Effector memory CD8-positive, alpha-beta T cell (primary cell): Measurements from ENCODE around the gene AFF3.

ENCODE experiments used
- ATAC-seq: fragments of 150-1000 bp; cut with Tn5 transposase; replicated peaks from 2 replicates; pipeline ENCODE4 v1.10.0; 2021; ENCODE audit warnings: mild to moderate bottlenecking, moderate library complexity
- DNase-seq, 3 experiments: peaks; one replicate each; pipeline ENCODE4 v3.0.0; 2021
- H3K27ac Mint-ChIP-seq, 2 donors: one replicate each; pipeline ENCODE4 v1.8.0; 2022; ENCODE audit warnings: mild to moderate bottlenecking in 2 of 2, mixed read lengths in 2 of 2, moderate library complexity in 2 of 2
- H3K27me3 Mint-ChIP-seq, 2 donors: one replicate each; pipeline ENCODE4 v1.8.0; 2022; ENCODE audit warnings: mixed read lengths in 2 of 2
- H3K36me3 Mint-ChIP-seq: one replicate; pipeline ENCODE4 v1.8.0; 2022; ENCODE audit warnings: mild to moderate bottlenecking, moderate library complexity, mixed read lengths; ENCODE audit not compliant: insufficient read depth
- H3K4me1 Mint-ChIP-seq, 2 donors: one replicate each; pipeline ENCODE4 v1.8.0; 2022; ENCODE audit warnings: low read depth in 2 of 2, mixed read lengths in 2 of 2
- H3K4me3 Mint-ChIP-seq, 2 donors: one replicate each; pipeline ENCODE4 v1.8.0; 2022; ENCODE audit warnings: mild to moderate bottlenecking in 2 of 2, mixed read lengths in 2 of 2, moderate library complexity in 2 of 2
- H3K9me3 Mint-ChIP-seq, 2 donors: one replicate each; pipeline ENCODE4 v1.8.0; 2022; ENCODE audit warnings: mixed read lengths in 2 of 2

Gene AFF3

DNA sequence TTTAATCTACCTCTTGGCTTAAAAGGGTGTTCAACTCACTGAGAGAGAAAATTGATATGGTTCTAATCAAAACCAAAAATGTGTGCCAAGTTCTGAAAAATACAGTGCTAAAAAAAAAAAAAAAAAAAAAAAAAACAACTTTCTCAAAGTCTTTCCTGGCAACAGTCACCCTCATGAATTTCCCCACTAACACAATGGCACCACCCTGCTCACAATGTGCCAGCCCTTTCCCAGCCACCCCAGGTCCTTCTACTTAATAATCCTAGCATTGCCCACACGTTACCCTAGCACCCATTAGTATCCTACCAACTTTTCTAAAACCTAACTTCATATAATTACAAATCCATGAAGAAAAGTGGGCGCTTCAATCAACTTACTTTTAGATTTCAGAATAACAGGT lies 106.4 kb downstream of the AFF3 start:
- Mint-ChIP-seq H3K36me3 (no peaks in the 10 kb centered on the region), H3K9me3 (no peaks in the 10 kb centered on the region), H3K4me3 (no peak overlapping the region), H3K27ac (no peak overlapping the region), H3K4me1 (no peaks in the 10 kb centered on the region), H3K27me3 (no peaks in the 10 kb centered on the region)
- DNase-seq (no peak), ATAC-seq (no peak)

DNA sequence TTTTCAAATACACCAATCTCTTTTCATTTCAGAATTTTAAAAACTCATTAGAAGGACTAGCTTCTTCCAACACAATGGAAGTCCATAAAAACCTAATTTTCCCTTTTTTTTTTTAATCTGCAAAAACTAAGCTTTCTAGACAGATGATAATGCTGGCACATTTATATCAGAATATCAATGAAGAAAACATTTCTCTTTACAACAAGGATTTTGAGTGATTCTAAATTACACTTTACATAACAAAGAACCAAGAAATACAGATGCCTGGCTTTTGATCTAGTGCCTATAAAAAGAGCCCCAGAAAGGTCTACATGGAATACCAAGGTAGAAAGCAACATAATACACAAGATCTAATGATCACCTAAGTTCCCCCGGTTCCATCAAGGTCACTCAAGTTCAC lies 108.0 kb downstream of the AFF3 start:
- no peaks in the 10 kb centered on the region for H3K27me3 Mint-ChIP-seq
- DNase-seq (no peak), ATAC-seq (no peak)
- H3K4me3 Mint-ChIP-seq: no peak overlapping the region
- peaks cover 0 to 7% of the 10 kb centered on the region in 2 donors for H3K9me3 Mint-ChIP-seq
- H3K27ac Mint-ChIP-seq: no peak overlapping the region
- H3K4me1 Mint-ChIP-seq: no peaks in the 10 kb centered on the region
- no peaks in the 10 kb centered on the region for H3K36me3 Mint-ChIP-seq

DNA sequence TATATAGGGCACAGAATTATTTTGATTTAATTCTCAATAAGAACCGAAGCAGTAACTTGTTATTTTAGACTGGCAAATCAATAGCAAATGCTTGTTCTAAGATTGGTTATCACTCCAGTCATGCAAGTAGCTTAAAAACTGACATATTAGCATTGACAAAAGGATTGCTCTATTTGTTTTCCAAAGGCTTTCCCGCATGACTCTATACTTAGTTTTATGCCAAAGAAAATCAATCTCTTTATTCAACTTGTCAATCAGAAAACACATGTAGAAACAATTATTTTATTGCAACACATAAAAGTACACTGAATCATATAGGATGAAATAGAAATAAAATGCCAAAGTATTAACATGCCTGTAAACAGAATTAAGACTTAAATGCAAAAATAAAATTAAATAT lies 108.4 kb downstream of the AFF3 start:
- Mint-ChIP-seq H3K27ac (no peak overlapping the region), H3K4me1 (no peaks in the 10 kb centered on the region), H3K9me3 (peaks cover 0 to 7% of the 10 kb centered on the region in 2 donors), H3K4me3 (no peak overlapping the region), H3K36me3 (no peaks in the 10 kb centered on the region), H3K27me3 (no peaks in the 10 kb centered on the region)
- no peak for DNase-seq
- no peak for ATAC-seq

DNA sequence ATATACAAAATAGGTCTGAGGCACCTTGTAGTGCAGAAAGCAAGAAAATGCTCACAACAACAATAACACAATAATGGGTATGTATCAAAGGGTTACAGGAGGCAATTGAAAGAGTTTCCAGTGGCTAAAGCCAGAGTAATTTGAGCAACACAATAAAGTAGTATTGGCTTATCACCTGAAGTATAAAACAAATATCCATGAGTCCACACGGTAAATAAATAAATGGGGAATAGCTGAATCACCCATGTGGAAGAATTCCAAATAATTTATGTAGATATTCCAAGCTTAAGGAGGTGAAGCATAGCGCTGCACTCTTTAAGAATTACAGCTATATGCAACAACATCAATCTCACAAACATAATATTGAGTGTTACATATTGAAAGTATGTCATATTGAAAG lies 110.8 kb downstream of the AFF3 start:
- peaks cover 0 to 7% of the 10 kb centered on the region in 2 donors for H3K9me3 Mint-ChIP-seq

DNA sequence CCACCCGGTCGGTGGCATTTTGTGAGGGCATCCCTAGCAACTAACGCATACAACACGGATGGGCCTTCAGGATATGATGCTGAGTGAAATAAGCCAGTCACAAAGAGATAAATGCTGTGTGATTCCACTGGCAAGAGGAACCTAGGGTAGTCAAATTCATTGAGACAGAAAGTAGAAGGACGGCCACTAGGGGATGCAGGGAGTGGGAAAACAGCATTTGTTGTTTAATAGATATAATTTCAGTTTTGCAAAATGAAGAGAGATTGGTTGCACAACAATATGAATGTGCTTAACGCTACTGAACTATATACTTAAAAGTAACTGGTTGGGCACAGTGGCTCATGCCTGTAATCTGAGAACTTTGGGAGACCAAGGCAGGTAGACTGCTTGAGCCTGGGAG lies 112.9 kb downstream of the AFF3 start:
- no peaks in the 10 kb centered on the region for H3K36me3 Mint-ChIP-seq
- ATAC-seq: no peak

More for the DNA sequence above, 110.8 kb downstream of the AFF3 start:
- H3K27me3 Mint-ChIP-seq: no peaks in the 10 kb centered on the region
- no peak overlapping the region for H3K4me3 Mint-ChIP-seq
- no peaks in the 10 kb centered on the region for H3K4me1 Mint-ChIP-seq
- DNase-seq (no peak), ATAC-seq (no peak)
- H3K36me3 Mint-ChIP-seq: no peaks in the 10 kb centered on the region
- no peak overlapping the region for H3K27ac Mint-ChIP-seq

DNA sequence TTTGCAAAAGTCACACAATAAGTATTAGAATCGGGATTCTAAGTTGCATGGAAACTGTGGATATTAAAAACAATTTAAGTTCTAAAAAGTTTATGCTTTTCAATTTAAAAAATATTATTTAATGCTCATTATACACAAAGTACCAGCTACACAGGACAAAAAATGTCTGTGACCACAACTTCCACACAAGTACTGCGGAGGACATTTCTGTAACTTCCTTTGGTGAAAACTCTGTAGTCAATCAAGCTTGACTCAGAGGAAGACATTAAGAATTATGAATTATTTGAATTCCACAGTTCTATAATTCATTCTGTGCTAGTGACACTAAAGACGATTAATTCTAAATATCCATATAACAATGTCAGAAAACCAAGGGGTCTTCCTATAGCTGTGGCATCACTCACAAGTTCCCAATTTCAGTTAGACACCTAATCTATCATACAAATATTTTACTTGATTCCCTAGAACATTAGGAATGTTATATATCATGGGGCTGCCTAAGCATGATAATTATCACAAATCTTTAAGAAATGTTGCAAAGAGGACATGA lies 120.5 kb downstream of the AFF3 start:
- no peak overlapping the region for H3K27ac Mint-ChIP-seq
- no peak overlapping the region for H3K4me3 Mint-ChIP-seq
- H3K4me1 Mint-ChIP-seq: no peaks in the 10 kb centered on the region
- ATAC-seq (no peak), DNase-seq (no peak)
- H3K36me3 Mint-ChIP-seq: no peaks in the 10 kb centered on the region
- H3K27me3 Mint-ChIP-seq: peaks cover 12% of the 10 kb centered on the region in 2 donors
- peaks cover 0 to 2% of the 10 kb centered on the region in 2 donors for H3K9me3 Mint-ChIP-seq

More for the DNA sequence above, 112.9 kb downstream of the AFF3 start:
- H3K4me1 Mint-ChIP-seq: no peaks in the 10 kb centered on the region
- no peak overlapping the region for H3K4me3 Mint-ChIP-seq
- H3K27ac Mint-ChIP-seq: no peak overlapping the region
- DNase-seq: no peak
- no peaks in the 10 kb centered on the region for H3K27me3 Mint-ChIP-seq
- peaks cover 0 to 7% of the 10 kb centered on the region in 2 donors for H3K9me3 Mint-ChIP-seq

DNA sequence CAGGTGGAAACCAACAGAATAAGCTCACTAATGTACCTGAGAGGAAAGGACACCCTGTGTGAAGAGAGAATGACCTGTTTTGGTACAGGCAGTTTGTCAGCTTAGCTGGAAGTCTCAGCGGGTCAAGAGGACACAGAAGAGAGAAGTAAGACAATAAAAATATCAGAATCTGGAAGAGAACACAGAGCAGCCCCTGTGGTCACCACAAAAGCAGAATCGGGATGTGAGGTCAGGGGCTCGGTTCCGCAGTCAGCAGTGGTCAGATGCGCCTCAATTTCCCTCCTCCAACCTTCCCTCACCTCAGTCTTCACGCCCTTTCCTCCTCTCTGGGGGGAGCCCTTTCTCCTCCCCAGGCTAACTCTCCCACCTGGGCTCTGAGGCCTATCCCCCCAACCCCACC lies 122.9 kb downstream of the AFF3 start:
- no peak for DNase-seq
- H3K27me3 Mint-ChIP-seq: peaks cover 12% of the 10 kb centered on the region in 2 donors
- no peaks in the 10 kb centered on the region for H3K36me3 Mint-ChIP-seq
- H3K27ac Mint-ChIP-seq: no peak overlapping the region
- H3K4me1 Mint-ChIP-seq: no peaks in the 10 kb centered on the region
- H3K4me3 Mint-ChIP-seq: no peak overlapping the region
- peaks cover 0 to 2% of the 10 kb centered on the region in 2 donors for H3K9me3 Mint-ChIP-seq
- no peak for ATAC-seq

DNA sequence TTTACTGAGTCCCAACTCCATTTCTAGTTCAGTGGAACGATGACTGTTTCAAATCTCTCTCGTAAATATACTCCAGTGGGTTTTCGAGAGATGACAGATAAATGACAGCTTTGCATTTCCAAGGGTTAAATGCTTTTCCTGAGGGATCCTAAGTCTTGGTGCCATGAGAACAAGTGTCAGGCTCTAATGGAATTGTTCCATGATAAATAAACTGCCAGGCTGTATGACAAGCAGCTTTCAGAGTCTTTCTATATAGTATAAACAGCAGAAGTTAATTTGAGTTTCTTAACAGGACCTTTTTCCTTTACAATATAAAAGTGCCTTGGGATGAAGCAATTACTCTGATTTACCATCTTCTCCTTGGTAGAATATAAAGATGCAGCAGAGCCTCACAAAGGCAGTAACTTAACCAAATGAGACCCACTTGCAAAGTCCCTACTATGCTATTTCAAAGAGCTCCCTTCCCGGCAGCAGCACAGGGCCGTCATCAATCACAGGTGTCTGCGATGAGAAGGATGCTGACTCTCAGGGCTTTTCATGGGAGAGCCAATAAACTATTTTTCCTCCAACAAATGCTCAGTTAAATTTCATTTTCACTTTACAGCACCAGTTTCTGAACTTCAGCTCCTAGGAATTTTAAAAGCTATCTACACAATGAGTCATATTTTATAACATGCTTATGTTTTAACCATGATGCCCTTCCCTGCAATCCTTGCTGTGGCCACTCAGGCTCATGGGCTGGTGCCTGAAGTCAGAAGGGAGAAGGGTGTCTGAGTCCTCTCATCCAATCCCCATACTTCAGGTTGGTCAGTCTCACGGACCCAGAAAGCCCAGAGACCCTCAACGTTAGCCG lies 123.8 kb downstream of the AFF3 start:
- Mint-ChIP-seq H3K27ac (no peak overlapping the region), H3K9me3 (peaks cover 0 to 2% of the 10 kb centered on the region in 2 donors), H3K4me3 (no peak overlapping the region), H3K4me1 (no peaks in the 10 kb centered on the region), H3K27me3 (peaks cover 12% of the 10 kb centered on the region in 2 donors), H3K36me3 (no peaks in the 10 kb centered on the region)
- ATAC-seq (no peak), DNase-seq (no peak)

DNA sequence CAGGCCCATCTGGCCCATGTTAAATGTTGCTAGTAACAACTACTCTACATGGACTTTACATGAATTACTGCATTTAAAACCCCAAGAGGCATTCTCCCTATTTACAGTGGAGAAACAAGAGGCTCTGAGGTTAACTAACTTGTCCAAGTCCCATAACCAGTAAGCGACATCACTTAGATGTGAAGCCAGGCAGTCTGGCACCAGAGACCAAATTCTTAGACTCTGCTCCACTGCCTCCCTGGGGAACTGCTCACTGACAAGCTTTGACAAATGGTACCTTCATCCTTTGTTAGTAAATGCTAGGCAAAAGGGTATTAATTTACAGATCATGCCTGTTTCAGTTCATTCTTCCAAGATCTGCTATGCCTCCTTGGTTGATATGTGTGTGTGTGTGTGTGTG lies 124.8 kb downstream of the AFF3 start:
- no peaks in the 10 kb centered on the region for H3K36me3 Mint-ChIP-seq
- no peak overlapping the region for H3K4me3 Mint-ChIP-seq
- H3K9me3 Mint-ChIP-seq: peaks cover 0 to 2% of the 10 kb centered on the region in 2 donors
- H3K4me1 Mint-ChIP-seq: no peaks in the 10 kb centered on the region
- H3K27ac Mint-ChIP-seq: no peak overlapping the region
- H3K27me3 Mint-ChIP-seq: peaks cover 12% of the 10 kb centered on the region in 2 donors
- ATAC-seq (no peak), DNase-seq (no peak)

DNA sequence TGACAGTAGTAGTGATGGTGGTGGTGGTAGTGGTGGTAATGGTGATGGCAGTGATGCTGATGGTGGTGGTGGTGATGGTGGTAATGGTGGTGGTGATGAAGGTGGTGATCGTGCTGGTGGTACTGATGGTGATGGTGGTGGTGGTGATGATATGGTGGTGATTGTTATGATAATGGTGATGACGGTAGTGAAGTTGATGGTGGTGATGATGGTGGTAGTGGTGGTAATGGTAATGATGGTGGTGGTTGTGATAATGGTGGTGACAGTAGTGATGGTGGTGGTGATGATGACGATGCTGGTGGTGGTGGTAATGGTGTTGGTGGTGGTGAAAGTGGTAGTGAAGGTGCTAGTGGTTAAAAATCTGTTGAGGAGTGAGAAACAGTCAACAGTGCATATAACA lies 125.6 kb downstream of the AFF3 start:
- H3K27ac Mint-ChIP-seq: no peak overlapping the region
- no peaks in the 10 kb centered on the region for H3K4me1 Mint-ChIP-seq
- DNase-seq (no peak), ATAC-seq (no peak)
- H3K4me3 Mint-ChIP-seq: no peak overlapping the region
- H3K36me3 Mint-ChIP-seq: peaks cover 3% of the 10 kb centered on the region
- peaks cover 0 to 2% of the 10 kb centered on the region in 2 donors for H3K9me3 Mint-ChIP-seq
- H3K27me3 Mint-ChIP-seq: peaks cover 12% of the 10 kb centered on the region in 2 donors

DNA sequence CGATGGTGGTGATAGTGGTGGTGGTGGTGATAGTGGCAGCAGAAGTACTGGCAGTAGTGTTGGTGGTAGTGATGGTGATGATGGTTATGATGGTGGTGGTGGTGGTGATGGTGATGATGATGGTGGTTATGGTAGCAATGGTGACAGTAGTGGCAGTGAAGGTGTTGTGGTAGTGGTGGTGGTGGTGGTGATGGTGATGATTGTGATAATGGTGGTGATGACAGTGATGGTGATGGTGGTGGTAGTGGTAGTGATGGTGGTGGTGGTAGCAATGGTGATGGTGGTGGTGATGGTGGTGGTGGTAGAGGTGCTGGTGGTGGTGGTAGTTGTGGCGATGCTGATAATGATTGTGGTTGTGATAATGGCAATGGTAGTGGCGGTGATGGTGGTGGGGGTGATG lies 126.5 kb downstream of the AFF3 start:
- H3K36me3 Mint-ChIP-seq: peaks cover 3% of the 10 kb centered on the region
- no peaks in the 10 kb centered on the region for H3K4me1 Mint-ChIP-seq
- peaks cover 0 to under 1% of the 10 kb centered on the region in 2 donors for H3K9me3 Mint-ChIP-seq
- peaks cover 7 to 8% of the 10 kb centered on the region in 2 donors for H3K27me3 Mint-ChIP-seq
- H3K27ac Mint-ChIP-seq: no peak overlapping the region
- no peak for ATAC-seq
- no peak for DNase-seq
- no peak overlapping the region for H3K4me3 Mint-ChIP-seq

DNA sequence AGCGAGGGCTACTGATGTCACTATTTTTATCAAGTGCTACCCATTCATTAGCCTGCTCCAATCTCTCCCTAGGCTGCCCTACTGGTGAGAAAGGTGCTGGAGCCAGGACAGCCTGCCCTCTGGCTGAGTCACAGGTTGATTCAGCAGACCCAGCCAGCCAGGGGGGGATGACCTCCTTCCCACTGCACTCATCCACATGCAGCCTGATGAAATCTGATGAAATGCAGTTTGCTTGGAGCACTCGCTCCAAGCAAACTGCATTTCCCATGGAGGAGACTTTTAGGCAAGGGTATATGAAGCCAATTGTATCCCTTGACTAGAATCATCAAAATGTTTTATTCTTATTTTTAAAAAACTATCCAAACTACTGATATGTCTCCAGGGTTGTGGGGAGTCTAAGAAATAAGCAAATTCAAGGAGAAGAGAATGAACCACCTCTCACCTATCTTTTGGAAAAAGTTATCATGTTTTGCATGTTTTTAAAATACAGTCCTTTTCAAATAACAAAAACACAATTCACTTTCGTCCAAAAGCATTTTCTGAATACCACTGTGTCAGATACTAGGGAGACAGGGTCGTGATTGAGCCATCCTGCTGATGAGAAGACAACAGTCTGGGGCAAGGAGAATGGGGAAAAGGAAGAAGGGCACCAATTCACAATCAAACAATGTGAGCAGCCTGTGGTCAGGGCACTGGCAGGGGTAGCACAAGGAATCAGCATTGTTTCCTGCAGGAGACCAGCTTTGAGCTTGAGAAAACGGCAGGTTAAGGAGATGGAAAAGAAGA lies 128.3 kb downstream of the AFF3 start:
- Mint-ChIP-seq H3K4me1 (no peaks in the 10 kb centered on the region), H3K36me3 (peaks cover 3% of the 10 kb centered on the region), H3K27me3 (no peaks in the 10 kb centered on the region), H3K4me3 (no peak overlapping the region), H3K27ac (no peak overlapping the region), H3K9me3 (no peaks in the 10 kb centered on the region)
- ATAC-seq: no peak
- DNase-seq: no peak

DNA sequence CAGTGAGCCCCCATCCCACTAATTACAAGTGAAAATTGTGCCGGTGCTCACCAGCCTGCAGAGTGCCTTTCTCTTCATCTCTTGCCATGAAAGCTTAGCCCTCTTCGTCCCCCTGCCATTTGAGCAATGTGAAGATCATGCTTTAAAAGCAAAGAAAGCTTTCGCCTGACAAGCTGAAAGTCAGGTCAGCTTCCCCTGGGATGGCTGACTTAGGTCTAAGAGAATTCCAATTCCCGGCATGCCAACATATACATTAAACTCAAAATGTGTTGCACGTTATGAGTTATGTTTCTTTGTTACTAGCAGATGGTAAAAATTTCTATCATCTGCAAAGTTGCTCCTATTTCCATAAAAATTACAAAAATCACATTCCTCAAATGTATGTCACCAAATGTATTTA lies 129.8 kb downstream of the AFF3 start:
- Mint-ChIP-seq H3K27ac (no peak overlapping the region), H3K27me3 (no peaks in the 10 kb centered on the region), H3K4me3 (no peak overlapping the region), H3K4me1 (no peaks in the 10 kb centered on the region), H3K9me3 (no peaks in the 10 kb centered on the region), H3K36me3 (peaks cover 3% of the 10 kb centered on the region)
- ATAC-seq (no peak), DNase-seq (no peak)
